ENCODE measurements around the gene C19orf38.
"Not testable (repeated sequence)": the region's sequence is repeated elsewhere in the genome, so short reads cannot be mapped to it uniquely, and the experiment has no call there.

Gene C19orf38

GRCh38 chr19:10850631-10851030 lies 2.4 kb downstream of the C19orf38 start:
- no peak for DNase-seq (ENCODE audit: low read depth in 3 of 3)

DNA sequence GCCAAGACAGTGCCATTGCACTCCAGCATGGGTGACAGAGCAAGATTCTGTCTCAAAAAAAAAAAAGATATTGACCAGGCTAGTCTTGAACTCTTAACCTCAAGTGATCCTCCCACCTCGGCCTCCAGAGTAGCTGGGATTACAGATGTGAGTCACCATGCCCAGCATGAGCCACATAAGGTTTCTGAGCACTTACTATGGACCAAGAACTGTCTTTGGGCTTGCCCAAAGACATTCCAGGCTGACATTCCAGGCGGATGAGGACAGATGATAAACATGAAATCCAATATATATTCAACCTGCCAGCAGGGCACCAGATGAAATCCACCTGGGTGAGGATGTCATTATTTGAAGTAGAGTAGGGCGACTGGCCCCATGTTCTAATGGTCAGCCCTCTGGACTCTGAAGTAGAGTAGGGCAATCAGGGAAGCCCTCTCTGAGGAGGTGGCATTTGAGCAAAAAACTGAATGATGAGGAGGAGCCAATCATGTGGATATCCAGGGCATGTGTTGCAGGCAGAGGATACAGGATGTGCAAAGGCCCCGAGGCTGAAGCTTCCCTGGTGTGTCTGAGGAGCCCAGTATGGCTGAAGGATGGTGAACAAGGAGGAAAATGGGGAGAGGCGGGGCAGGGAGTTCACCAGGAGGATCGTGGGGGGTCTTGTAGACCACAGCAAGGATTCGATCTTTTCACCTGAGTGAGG lies 4.0 kb downstream of the C19orf38 start:
- DNase-seq (ENCODE audit: low read depth in 3 of 3), result no peak

DNA sequence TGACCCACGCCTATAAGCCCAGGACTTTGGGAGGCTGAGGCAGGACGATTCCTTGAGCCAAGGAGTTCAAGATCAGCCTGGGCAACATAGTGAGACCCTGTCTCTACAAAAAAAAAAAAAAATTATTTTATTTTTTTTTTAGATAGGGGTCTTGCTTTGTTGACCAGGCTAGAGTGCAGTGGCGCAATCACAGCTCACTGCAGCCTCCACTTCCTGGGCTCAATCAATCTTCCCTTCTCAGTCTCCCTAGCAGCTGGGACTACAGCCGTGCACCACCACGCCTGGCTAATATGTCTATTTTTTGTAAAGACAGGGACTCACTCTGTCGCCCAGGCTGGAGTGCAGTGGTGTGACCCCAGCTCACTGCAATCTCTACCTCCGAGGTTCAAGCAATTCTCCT lies 4.7 kb downstream of the C19orf38 start:
- DNase-seq (ENCODE audit: low read depth in 3 of 3), result no peak

- DNase-seq (ENCODE audit: low read depth in 3 of 3), result no peak
Observed at GRCh38 chr19:10854350-10855089, 6.3 kb downstream of the C19orf38 start.

GRCh38 chr19:10855879-10856522 lies 7.8 kb downstream of the C19orf38 start:
- DNase-seq (ENCODE audit: low read depth in 3 of 3), result no peak

- DNase-seq (ENCODE audit: low read depth in 3 of 3), result not testable (repeated sequence)
Observed at GRCh38 chr19:10856899-10857298, 8.7 kb downstream of the C19orf38 start.

DNA sequence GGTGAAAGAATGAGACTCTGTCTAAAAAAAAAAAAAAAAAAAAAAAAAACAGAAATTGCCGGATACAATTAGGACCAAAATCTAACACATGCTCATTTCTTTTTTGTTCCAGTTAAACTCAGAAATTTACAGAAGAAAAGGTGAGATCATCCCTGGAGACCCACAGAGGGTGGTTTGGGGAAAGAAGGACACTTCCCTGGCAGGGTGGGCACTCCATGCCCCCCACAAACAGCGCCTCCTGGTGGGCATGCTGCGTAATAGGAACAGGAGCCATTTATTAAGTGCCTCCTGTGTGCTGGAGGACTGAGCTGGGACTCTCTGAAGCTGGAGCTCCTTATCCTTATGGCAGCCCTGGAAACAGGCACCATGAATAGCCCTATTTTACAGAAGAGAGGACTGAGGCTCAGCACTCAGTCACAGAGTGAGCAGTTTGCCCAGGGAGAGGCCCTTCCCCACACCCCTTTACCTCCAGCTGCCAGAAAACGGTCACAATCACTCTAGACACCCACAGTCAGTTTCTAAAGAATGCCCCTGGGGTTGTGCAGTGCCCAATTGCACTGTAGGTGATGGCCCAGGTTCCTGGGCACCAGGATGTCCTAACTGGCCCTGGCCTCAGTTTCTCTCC lies 10.1 kb downstream of the C19orf38 start:
- DNase-seq (ENCODE audit: low read depth in 3 of 3), result no peak

GRCh38 chr19:10861103-10861651 lies 13.0 kb downstream of the C19orf38 start:
- peak in 1 of 3 experiments; percentile 20 for DNase-seq (ENCODE audit: low read depth in 3 of 3)

DNA sequence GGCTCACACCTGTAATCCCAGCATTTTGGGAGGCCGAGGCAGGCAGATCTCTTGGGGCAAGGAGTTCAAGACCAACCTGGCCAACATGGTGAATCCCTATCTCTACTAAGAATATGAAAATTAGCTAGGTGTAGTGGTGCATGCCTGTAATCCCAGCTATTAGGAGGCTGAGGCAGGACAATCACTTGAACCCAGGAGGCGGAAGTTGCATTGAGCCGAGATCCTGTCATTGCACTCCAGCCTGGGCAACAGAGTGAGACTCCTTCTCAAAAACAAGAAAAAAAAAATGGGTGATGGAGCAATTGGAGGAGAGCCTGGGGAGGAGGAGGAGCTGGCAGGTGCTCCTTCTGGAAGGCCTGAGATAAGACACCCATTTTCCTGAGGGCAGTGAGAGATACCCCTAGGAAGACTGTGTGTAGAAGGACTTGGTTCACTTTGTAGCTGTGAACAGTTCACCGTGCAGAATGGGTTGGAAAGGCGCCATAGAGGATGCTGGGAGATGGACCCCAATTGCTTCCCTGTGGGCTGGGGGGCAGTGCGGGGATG lies 14.4 kb downstream of the C19orf38 start:
- DNase-seq (ENCODE audit: low read depth in 3 of 3), result no peak

GRCh38 chr19:10863107-10863717 lies 15.0 kb downstream of the C19orf38 start:
- no peak for DNase-seq (ENCODE audit: low read depth in 3 of 3)

DNA sequence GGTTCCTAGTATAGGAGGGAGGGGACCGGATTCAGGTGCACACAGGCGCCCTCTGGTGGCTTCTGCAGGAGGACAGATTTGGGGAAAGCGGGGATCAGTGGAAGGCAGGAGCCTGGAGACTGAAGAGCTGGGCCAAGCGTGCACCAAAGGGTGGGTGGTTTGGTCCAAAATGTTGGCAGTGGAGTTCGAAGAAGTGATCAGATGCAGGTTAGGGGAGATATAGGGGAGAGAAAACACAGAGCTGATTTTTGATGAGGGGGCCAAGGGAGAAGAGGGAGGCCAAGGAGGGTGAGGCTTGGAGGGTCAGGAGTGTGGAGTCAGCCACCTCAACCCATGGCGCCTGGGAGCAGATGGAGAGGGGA lies 16.3 kb downstream of the C19orf38 start:
- DNase-seq (ENCODE audit: low read depth in 3 of 3), result peak; percentile 69 to 85 (median 73)

DNA sequence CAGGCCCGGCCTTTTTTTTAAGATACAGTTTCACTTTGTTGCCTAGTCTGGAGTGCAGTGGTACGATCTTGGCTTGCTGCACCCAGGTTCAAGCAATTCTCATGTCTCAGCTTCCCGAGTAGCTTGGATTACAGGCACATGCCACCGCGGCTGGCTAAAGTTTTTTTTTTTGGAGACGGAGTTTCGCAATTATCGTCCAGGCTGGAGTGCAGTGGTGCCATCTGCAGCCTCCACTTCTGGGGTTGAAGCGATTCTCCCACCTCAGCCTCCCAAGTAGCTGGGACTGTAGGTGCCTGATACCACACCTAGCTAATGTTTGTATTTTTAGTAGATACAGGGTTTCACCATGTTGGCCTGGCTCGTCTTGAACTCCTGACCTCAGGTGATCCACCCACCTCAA lies 18.3 kb downstream of the C19orf38 start:
- DNase-seq (ENCODE audit: low read depth in 3 of 3), result no peak

DNA sequence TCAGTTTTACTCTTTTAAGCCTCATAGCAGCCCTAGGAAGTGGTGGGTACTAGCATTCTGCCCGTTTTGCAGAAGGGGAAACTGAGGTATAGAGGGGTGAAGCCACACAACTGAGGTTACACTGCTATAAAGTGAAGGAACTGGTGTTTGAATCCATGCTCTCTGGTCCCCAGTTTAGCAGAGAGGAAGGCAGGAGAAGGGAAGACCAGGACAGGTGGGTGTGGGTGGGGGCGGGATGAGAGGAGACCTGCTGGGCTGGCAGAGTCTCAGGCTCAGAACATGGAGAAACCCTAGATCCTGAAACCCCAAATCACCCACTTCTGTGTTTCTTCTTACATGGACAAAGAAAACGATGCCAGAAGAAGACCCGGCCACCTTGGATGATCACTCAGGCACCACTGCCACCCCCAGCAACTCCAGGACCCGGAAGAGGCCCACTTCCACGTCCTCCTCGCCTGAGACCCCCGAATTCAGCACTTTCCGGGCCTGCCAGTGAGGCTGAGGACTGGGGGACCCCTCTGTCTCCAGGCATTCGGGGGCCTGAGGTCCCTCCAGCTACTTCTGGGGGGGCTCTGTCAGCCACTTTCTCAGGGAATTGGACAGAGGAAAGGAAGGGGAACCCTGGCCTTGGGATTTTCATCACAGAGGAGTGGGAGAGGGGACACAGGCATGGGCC lies 20.8 kb downstream of the C19orf38 start:
- DNase-seq (ENCODE audit: low read depth in 3 of 3), result no peak

DNA sequence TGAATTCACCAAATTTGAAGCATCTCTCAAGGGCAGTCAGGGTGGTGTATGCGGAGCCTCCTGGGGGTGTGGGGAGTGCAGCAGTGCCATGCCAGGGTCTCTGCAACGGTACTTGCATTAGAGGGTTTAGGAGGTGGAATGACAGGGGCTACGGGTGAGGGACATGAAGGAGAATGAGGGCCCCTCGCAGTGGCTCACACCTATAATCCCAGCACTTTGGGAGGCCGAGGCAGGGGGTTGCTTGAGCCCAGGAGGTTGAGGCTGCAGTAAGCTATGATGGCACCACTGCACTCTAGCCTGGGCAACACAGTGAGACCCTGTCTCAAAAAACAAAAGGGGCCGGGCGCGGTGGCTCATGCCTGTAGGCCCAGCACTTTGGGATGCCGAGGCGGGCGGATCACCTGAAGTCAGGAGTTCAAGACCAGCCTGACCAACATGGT lies 21.7 kb downstream of the C19orf38 start:
- not testable (repeated sequence) for DNase-seq (ENCODE audit: low read depth in 3 of 3)

DNA sequence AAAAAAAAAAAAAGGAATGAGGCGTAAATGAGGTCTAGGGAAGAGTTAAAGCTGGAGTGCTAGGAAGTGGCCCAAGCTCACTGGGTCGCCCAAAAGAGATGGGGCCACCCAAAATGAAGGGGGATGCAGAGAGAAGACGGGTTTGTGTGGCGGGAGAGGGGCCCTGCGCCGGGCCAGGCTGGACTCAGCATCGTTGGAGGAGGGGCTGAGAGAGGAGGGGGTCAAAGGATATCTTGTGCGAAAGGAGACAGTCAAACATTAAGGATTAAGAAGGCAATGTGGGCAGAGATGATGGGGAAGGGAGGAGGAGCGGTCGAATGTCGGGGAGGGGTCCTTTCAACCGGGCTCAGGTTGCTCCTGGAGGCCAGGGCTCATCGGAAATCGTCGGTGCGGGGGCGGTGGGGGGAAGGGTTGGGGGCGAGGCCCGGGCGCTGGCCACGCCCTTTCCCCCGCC lies 22.3 kb downstream of the C19orf38 start:
- DNase-seq (ENCODE audit: low read depth in 3 of 3), result no peak

DNA sequence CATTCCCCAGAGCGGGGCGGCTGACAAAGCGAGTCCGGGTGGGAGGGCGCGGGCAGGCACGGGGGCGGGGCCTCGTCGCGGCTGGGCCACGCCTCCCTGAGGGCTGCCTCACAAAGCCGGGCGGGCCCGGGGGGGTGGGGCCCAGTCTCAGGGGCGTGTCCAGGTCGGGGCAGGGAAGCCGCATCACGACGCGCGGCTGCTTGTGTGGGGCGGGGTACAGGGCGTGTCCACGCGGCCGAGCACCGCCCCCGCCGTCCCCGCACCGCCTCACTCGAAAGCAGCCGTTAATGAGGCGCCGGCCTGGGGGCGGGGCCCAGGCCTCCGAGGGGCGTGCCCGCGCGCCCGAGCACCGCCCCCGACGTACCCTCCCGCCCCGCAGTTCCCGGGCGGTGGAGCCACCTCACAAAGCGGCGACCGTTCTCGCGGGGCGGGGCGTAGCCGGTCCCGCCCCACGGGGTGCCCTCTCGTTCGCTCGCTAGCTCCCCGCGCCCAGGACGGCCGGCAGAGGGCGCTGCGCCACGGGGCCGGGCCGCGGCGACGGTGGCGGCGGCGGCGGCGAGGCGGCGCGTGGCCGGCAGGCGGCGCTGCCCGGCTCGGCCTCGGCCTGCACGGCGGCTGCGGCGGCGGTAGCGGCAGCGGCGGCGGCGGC lies 22.9 kb downstream of the C19orf38 start, which contains the start of gene CARM1:
Gene CARM1, plus strand, starts transcription at position 599 of the 649 bp plus-strand sequence. CDS start 150 bp downstream, outside the sequence.
- DNase-seq (ENCODE audit: low read depth in 3 of 3), result peak; percentile 98 to 100 (median 100)

DNA sequence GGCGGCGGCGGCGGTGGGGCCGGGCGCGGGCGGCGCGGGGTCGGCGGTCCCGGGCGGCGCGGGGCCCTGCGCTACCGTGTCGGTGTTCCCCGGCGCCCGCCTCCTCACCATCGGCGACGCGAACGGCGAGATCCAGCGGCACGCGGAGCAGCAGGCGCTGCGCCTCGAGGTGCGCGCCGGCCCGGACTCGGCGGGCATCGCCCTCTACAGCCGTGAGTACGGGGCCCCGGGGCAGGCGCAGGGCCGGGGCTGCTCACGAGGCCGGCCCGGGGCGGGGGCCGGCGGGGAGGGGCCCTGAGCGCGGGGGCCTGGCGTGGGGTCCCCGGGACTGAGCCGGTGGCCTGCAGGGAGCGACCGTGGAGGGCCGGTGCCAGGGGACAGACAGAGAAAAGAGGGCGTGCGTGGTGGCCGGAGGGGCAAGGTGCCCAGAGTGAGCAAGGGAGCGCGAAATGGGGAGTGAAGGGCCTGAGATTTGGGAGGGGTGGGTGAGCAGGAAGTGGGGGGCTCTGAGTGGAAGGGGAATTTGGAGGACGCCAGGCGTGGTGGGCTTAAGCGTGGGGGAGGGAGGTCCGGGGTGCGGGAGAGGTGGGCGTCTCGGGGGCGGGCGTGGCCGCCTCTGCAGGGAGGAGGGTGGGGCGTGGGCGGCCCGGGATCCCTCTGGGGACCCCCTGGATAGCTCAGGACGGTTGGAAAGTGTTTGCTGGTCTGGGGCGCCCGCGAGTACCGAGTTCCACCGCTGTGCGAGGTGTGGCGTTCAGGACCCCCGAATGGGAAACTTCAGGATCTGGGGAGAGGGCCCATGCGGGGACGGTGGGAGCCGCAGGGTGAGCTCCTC lies 23.7 kb downstream of the C19orf38 start:
- peak in 2 of 3 experiments; percentile 2 to 31 for DNase-seq (ENCODE audit: low read depth in 3 of 3)

DNA sequence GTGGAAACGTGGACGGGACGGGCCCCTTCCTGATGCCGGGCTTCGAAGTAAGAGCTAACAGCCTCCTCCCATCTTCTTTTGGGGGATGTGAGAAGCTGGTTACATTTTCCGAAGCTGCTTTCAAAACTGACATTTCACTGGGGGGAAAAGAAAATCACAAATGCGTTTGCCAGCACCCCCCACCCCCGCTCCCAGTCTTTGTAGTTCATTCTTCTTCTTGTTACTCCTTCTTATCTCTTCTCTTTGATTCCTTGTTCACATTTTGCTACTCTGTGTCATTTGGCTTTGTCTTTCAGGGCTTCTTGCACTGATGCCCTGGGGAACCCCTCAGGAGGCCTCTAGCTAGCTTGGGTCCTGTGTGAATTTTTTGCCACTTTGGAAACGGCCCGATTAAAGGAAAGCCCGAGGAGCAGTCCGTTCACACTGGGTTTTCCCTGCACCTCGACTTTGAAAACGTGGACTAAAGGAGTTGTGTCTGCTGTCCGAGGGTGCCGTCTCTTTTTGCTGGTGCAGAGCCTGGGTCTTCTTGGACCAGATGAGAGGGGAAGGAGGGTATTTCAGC lies 24.4 kb downstream of the C19orf38 start:
- peak in 1 of 3 experiments; percentile 40 for DNase-seq (ENCODE audit: low read depth in 3 of 3)

DNA sequence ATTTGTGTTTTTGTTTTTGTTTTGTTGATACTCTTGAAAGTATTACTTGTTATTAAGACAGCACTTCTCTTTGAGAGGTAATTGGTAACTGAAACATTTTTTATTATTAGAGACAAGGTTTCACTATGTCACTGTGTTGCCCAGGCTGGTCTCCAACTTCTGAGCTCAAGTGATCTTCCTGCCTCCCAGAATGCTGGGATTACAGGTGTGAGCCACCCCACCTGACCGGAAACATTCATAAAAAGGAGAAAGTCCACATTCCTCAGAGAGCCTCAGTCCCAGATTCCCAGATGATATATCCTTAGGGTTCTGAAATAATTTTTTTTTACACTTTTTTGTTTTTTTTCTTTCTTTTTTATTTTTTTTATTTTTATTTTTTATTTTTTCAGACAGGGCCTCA lies 25.8 kb downstream of the C19orf38 start:
- no peak for DNase-seq (ENCODE audit: low read depth in 3 of 3)
